Measurements from ENCODE around the gene LEP. TPM values are rescaled to one million over a fixed set of nuclear protein-coding genes. Genes with fewer than 3 reads are reported as not detected.
A peak's percentile ranks its signal among the peaks of the same experiment; 100 is the strongest.

Gene LEP
- total RNA-seq, 3 donors from 2014 or later (not counting 1 experiment from before 2014, with no cell fraction given) = not detected

- H3K27me3 ChIP-seq (ENCODE audit: control insufficient read depth, insufficient read depth, low read length) = peaks cover 3% of the 10 kb centered on the region
- Mint-ChIP-seq H3K27ac (no peak overlapping the region), H3K4me3 (no peak overlapping the region), H3K4me1 (no peaks in the 10 kb centered on the region), H3K27me3 (ENCODE audit: low read depth in 2 of 2) (peaks cover 9 to 15% of the 10 kb centered on the region in 2 donors), H3K36me3 (no peaks in the 10 kb centered on the region), H3K9me3 (peaks cover 0 to 2% of the 10 kb centered on the region in 2 donors)
- no peaks in the 10 kb centered on the region for H3K4me1 ChIP-seq (ENCODE audit: control insufficient read depth, insufficient read depth, low read length)
- H3K4me3 ChIP-seq (ENCODE audit: low read length) = no peak overlapping the region
- no peak overlapping the region for H3K27ac ChIP-seq (ENCODE audit: low read length)
- no peak for ATAC-seq
- DNase-seq = no peak
- intact Hi-C loops (cut with micrococcal nuclease) = no loop called here
- H3K36me3 ChIP-seq (ENCODE audit: control insufficient read depth, insufficient read depth, low read length) = no peaks in the 10 kb centered on the region
- TF ChIP-seq CTCF (IDR thresholded peaks at IDR 0.05) = no peak
- 88% methylated on average over 7 of the region's 7 CpGs for WGBS (ENCODE audit: insufficient coverage)
- peaks cover 13% of the 10 kb centered on the region for H3K9me3 ChIP-seq (ENCODE audit: control insufficient read depth, insufficient read depth, low read length)
These were observed 2.2 kb downstream of the LEP start for GRCh38 chr7:128243273-128243672.

DNA sequence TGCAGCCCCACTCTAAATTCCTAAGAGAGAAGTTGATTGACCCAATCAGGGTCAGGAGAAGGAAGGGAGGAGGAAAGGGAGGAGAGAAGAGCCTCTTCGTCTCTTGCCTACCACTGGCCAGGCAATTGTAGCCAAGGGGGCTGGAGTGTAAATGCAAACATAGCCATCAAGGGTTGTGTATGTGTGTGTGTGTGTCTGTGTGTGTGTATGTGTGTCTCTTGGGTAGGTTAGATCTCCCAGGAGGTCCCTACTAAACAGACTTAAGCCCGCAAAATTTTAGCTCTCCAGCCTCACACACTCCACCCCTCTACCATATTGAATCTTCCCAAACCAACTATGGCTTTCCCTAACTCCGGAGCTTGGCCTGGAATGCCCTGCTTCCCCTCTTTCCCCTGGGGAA, 3.8 kb downstream of the LEP start:
- Mint-ChIP-seq H3K4me3 (no peak overlapping the region), H3K27me3 (ENCODE audit: low read depth in 2 of 2) (peaks cover 11 to 15% of the 10 kb centered on the region in 2 donors), H3K9me3 (no peaks in the 10 kb centered on the region), H3K27ac (no peak overlapping the region), H3K4me1 (no peaks in the 10 kb centered on the region), H3K36me3 (no peaks in the 10 kb centered on the region)
- TF ChIP-seq CTCF (IDR thresholded peaks at IDR 0.05) = no peak
- H3K4me3 ChIP-seq (ENCODE audit: low read length) = no peak overlapping the region
- H3K4me1 ChIP-seq (ENCODE audit: control insufficient read depth, insufficient read depth, low read length) = no peaks in the 10 kb centered on the region
- ATAC-seq (no peak), DNase-seq (no peak)
- H3K27ac ChIP-seq (ENCODE audit: low read length) = no peak overlapping the region
- H3K27me3 ChIP-seq (ENCODE audit: control insufficient read depth, insufficient read depth, low read length) = peaks cover 3% of the 10 kb centered on the region
- WGBS (ENCODE audit: insufficient coverage) = 92% methylated on average over 3 of the region's 3 CpGs
- intact Hi-C loops (cut with micrococcal nuclease) = no loop called here
- no peaks in the 10 kb centered on the region for H3K36me3 ChIP-seq (ENCODE audit: control insufficient read depth, insufficient read depth, low read length)
- peaks cover 4% of the 10 kb centered on the region for H3K9me3 ChIP-seq (ENCODE audit: control insufficient read depth, insufficient read depth, low read length)

DNA sequence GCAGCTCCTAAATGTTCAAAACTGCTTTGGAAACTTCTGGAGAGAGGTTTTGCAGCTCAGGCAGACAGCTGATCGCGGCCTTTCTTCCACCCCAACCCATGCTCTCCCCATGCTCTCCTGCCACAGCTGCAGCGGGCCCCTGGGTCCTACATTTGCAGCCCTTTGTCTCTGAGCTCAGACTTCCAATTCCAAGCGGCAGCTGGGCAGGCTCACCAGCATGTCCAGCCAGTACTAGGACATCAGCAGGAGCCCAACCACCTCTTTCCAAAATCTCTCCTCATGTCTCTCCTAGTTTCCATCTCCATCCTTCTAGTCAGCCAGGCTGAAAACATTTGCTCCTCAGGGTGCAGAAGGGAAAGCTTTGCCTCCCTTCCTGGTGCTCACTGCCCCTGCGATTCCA, 6.0 kb downstream of the LEP start:
- DNase-seq = no peak
- peak overlapping the region in 1 of 2 donors; percentile 52 for H3K27ac Mint-ChIP-seq

More for the DNA sequence above, 6.0 kb downstream of the LEP start:
- Mint-ChIP-seq H3K36me3 (no peaks in the 10 kb centered on the region), H3K4me1 (no peaks in the 10 kb centered on the region), H3K9me3 (no peaks in the 10 kb centered on the region), H3K27me3 (ENCODE audit: low read depth in 2 of 2) (peaks cover 5 to 8% of the 10 kb centered on the region in 2 donors), H3K4me3 (no peak overlapping the region)
- no peaks in the 10 kb centered on the region for H3K4me1 ChIP-seq (ENCODE audit: control insufficient read depth, insufficient read depth, low read length)
- no peak overlapping the region for H3K27ac ChIP-seq (ENCODE audit: low read length)
- no peaks in the 10 kb centered on the region for H3K9me3 ChIP-seq (ENCODE audit: control insufficient read depth, insufficient read depth, low read length)
- H3K27me3 ChIP-seq (ENCODE audit: control insufficient read depth, insufficient read depth, low read length) = no peaks in the 10 kb centered on the region
- TF ChIP-seq CTCF (IDR thresholded peaks at IDR 0.05) = no peak
- 93% methylated on average over 5 of the region's 5 CpGs for WGBS (ENCODE audit: insufficient coverage)
- no peaks in the 10 kb centered on the region for H3K36me3 ChIP-seq (ENCODE audit: control insufficient read depth, insufficient read depth, low read length)
- intact Hi-C loops (cut with micrococcal nuclease) = no loop called here
- no peak for ATAC-seq
- H3K4me3 ChIP-seq (ENCODE audit: low read length) = no peak overlapping the region
